Measurements from ENCODE around the gene KRT6C. TPM values are rescaled to one million over a fixed set of nuclear protein-coding genes. Genes with fewer than 3 reads are reported as not detected.

Gene KRT6C
- polyA plus RNA-seq, 1 of the 3 experiments (the other 2 are of a cell fraction): not detected

GRCh38 chr12:52513736-52514135 lies 40.1 kb upstream of the KRT6C start (continued):
- TF ChIP-seq USF2 (IDR thresholded peaks at IDR 0.05; ENCODE audit: borderline replicate concordance, low read depth, low read length): no peak
- TF ChIP-seq JUND (IDR thresholded peaks at IDR 0.05): no peak
- no peak for TF ChIP-seq EZH2phosphoT487 (IDR thresholded peaks at IDR 0.05; ENCODE audit: borderline replicate concordance, low read depth)
- TF ChIP-seq RXRA (IDR thresholded peaks at IDR 0.05; ENCODE audit: borderline replicate concordance, low read depth): no peak
- no peak for TF ChIP-seq FOXM1 (IDR thresholded peaks at IDR 0.05; ENCODE audit: low read depth)
- no peak for TF ChIP-seq RAD21 (IDR thresholded peaks at IDR 0.05; ENCODE audit: low read length)
- no peak for TF ChIP-seq RFX5 (IDR thresholded peaks at IDR 0.05; ENCODE audit: low read length)
- TF ChIP-seq TCF12 (IDR thresholded peaks at IDR 0.05): no peak
- no peak for TF ChIP-seq MAX (IDR thresholded peaks at IDR 0.05; ENCODE audit: low read depth)

GRCh38 chr12:52508211-52508610 lies 34.6 kb upstream of the KRT6C start:
- Histone ChIP-seq H3K27me3 (ENCODE audit: insufficient read depth) (peaks cover 5% of the 10 kb centered on the region; the same call in 1 of the 2 replicates), H3K79me2 (ENCODE audit: insufficient read depth) (no peaks in the 10 kb centered on the region), H3K4me2 (no peak overlapping the region), H3F3A (replicated peaks; ENCODE audit: insufficient read depth) (no peaks in the 10 kb centered on the region), H4K20me1 (ENCODE audit: insufficient read depth) (no peaks in the 10 kb centered on the region), H3K4me1 (ENCODE audit: control insufficient read depth in 1 of 2, insufficient read depth in 2 of 2, low read depth in 1 of 2, low read length in 1 of 2) (no peaks in the 10 kb centered on the region), H3K9ac (no peak overlapping the region), H3K9me3 (0 out of 2 replicates have a peak, but pooled peaks cover 3% of the 10 kb centered on the region), H3K4me3 (ENCODE audit: low read depth in 2 of 2, low read length in 1 of 2) (no peak overlapping the region), H3K27ac (ENCODE audit: low read depth in 2 of 2, low read length in 1 of 2) (no peak overlapping the region), H2AFZ (ENCODE audit: low read depth) (no peak overlapping the region), H3K9me2 (no peaks in the 10 kb centered on the region), H3K36me3 (replicated peaks in 1 of 2; ENCODE audit: control insufficient read depth in 1 of 2, insufficient read depth in 2 of 2, low read length in 1 of 2) (no peaks in the 10 kb centered on the region)
- ChIA-PET POLR2A (no interaction called here), CTCF (interaction anchor here (1.0 to 2.6 kb wide), 6 partner anchors 10 to 473 kb away, joined by 3 to 15 read pairs (median 4); no protein-coding TSS in a partner anchor)
- WGBS (ENCODE audit: low lambda C conversion rate): 21% methylated on average over 5 of the region's 5 CpGs
- TF ChIP-seq EP300 (IDR thresholded peaks at IDR 0.05; ENCODE audit: borderline replicate concordance in 1 of 2, low read depth in 1 of 2, low read length in 1 of 2): no peak
- no peak for TF ChIP-seq MAX (IDR thresholded peaks at IDR 0.05; ENCODE audit: low read depth)
- no peak for TF ChIP-seq RAD21 (IDR thresholded peaks at IDR 0.05; ENCODE audit: low read length)
- no peak for TF ChIP-seq IRF3 (IDR thresholded peaks at IDR 0.05; ENCODE audit: low read depth, low read length)
- no peak for TF ChIP-seq CTCF (IDR thresholded peaks at IDR 0.05)
- no peak for TF ChIP-seq USF2 (IDR thresholded peaks at IDR 0.05; ENCODE audit: borderline replicate concordance, low read depth, low read length)
- no peak for TF ChIP-seq ELF1 (IDR thresholded peaks at IDR 0.05)
- TF ChIP-seq FOSL2 (IDR thresholded peaks at IDR 0.05; ENCODE audit: borderline replicate concordance, low read depth): no peak
- no peak for TF ChIP-seq TCF12 (IDR thresholded peaks at IDR 0.05)
- no peak for TF ChIP-seq JUND (IDR thresholded peaks at IDR 0.05)
- TF ChIP-seq EZH2phosphoT487 (IDR thresholded peaks at IDR 0.05; ENCODE audit: borderline replicate concordance, low read depth): no peak
- no peak for TF ChIP-seq USF1 (IDR thresholded peaks at IDR 0.05; ENCODE audit: borderline replicate concordance, low read depth)
- no peak for TF ChIP-seq GABPA (IDR thresholded peaks at IDR 0.05; ENCODE audit: low read depth)
- DNase-seq: no peak
